SH-SY5Y (cell line): ENCODE measurements around the gene SNRNP200.

Experiments used
- GATA2 ChIP-seq: IDR thresholded peaks from 2 replicates; pipeline ENCODE4 v1.6.1; 2011; ENCODE audit warnings: mild to moderate bottlenecking, low read depth, low read length
- GATA3 ChIP-seq: IDR thresholded peaks from 2 replicates; pipeline ENCODE4 v1.6.1; 2011; ENCODE audit warnings: low read depth, mild to moderate bottlenecking, low read length, moderate library complexity

- no peak for TF ChIP-seq GATA3
- no peak for TF ChIP-seq GATA2
Measured at GRCh38 chr2:96239091-96239490, 66.3 kb downstream of the SNRNP200 start.
